Activated CD8-positive, alpha-beta memory T cell treated with anti-CD3 and anti-CD28 coated beads, Interleukin-2, amount 50 U/mL, for 4 hours (primary cell): ENCODE data around the gene SYTL3.

Source experiments
- DNase-seq: peaks from one replicate; pipeline ENCODE4 v3.0.0-alpha.2; 2020

Gene SYTL3

GRCh38 chr6:158803733-158804143 lies 153.9 kb downstream of the SYTL3 start:
- no peak for DNase-seq

- DNase-seq = no peak
Observed at GRCh38 chr6:158804207-158804606, 154.4 kb downstream of the SYTL3 start.

- DNase-seq = no peak
Observed at GRCh38 chr6:158805698-158806377, 156.0 kb downstream of the SYTL3 start.

- no peak for DNase-seq
Observed at GRCh38 chr6:158807515-158808441, 157.9 kb downstream of the SYTL3 start.

- no peak for DNase-seq
Observed at GRCh38 chr6:158808442-158808833, 158.6 kb downstream of the SYTL3 start.

GRCh38 chr6:158808941-158809678 lies 159.3 kb downstream of the SYTL3 start:
- DNase-seq = peak; percentile 35

GRCh38 chr6:158810155-158811095 lies 160.6 kb downstream of the SYTL3 start:
- DNase-seq = no peak

GRCh38 chr6:158812611-158813010 lies 162.8 kb downstream of the SYTL3 start:
- no peak for DNase-seq

GRCh38 chr6:158813032-158813431 lies 163.2 kb downstream of the SYTL3 start:
- DNase-seq = no peak
